Natural killer cell (primary cell): ENCODE measurements around the gene ZC3H10. TPM values are rescaled to one million over a fixed set of nuclear protein-coding genes. Genes with fewer than 3 reads are reported as not detected.
A peak's percentile ranks its signal among the peaks of the same experiment; 100 is the strongest.

Source experiments
- ATAC-seq, 3 donors: fragments of 150-1000 bp in 2 of 3; fragments of 200-7000 bp in 1 of 3; cut with Tn5 transposase; 1 replicate in 1 of 3; 2 replicates in 2 of 3; pipeline ENCODE4 v1.10.0; 2021; ENCODE audit warnings: mild to moderate bottlenecking in 2 of 3, moderate library complexity in 2 of 3
- DNase-seq, 2 donors: peaks; one replicate each; pipeline versions ENCODE4 v3.0.0 to v3.0.0-alpha.2; 2013 to 2021; ENCODE audit warnings: mixed read lengths in 1 of 2
- H3K27ac ChIP-seq: one replicate; pipeline ENCODE4 v1.5.1; 2013; ENCODE audit warnings: mild to moderate bottlenecking, low read length
- H3K27me3 ChIP-seq: one replicate; pipeline ENCODE4 v1.6.1; 2013; ENCODE audit warnings: low read length; ENCODE audit not compliant: control insufficient read depth, insufficient read depth
- H3K36me3 ChIP-seq: one replicate; pipeline ENCODE4 v1.6.1; 2013; ENCODE audit warnings: low read length; ENCODE audit not compliant: control insufficient read depth, insufficient read depth
- H3K4me1 ChIP-seq: one replicate; pipeline ENCODE4 v1.6.1; 2013; ENCODE audit warnings: low read length; ENCODE audit not compliant: control insufficient read depth, insufficient read depth
- H3K4me3 ChIP-seq: one replicate; pipeline ENCODE4 v1.5.1; 2013; ENCODE audit warnings: low read length
- H3K9me3 ChIP-seq: one replicate; pipeline ENCODE4 v1.6.1; 2013; ENCODE audit warnings: low read length; ENCODE audit not compliant: control insufficient read depth, insufficient read depth
- H3K27ac Mint-ChIP-seq, 2 donors: one replicate each; pipeline ENCODE4 v1.8.0; 2022; ENCODE audit warnings: mild to moderate bottlenecking in 2 of 2, mixed read lengths in 2 of 2, moderate library complexity in 1 of 2
- H3K27me3 Mint-ChIP-seq, 2 donors: one replicate each; pipeline ENCODE4 v1.8.0; 2022; ENCODE audit warnings: low read depth in 2 of 2, mixed read lengths in 2 of 2
- H3K36me3 Mint-ChIP-seq: one replicate; pipeline ENCODE4 v1.8.0; 2022; ENCODE audit warnings: mixed read lengths
- H3K4me1 Mint-ChIP-seq, 2 donors: one replicate each; pipeline ENCODE4 v1.8.0; 2022; ENCODE audit warnings: mixed read lengths in 2 of 2
- H3K4me3 Mint-ChIP-seq: one replicate; pipeline ENCODE4 v1.8.0; 2022; ENCODE audit warnings: mild to moderate bottlenecking, moderate library complexity, mixed read lengths
- H3K9me3 Mint-ChIP-seq, 2 donors: one replicate each; pipeline ENCODE4 v1.8.0; 2022; ENCODE audit warnings: mixed read lengths in 2 of 2
- WGBS: methylation state at CpG from one replicate; pipeline ENCODE4 v1.1.7; 2013; ENCODE audit warnings: missing lambda C conversion rate; ENCODE audit not compliant: insufficient coverage; 5-methylcytosine and 5-hydroxymethylcytosine counted together
- intact Hi-C: fragments of 100-400 bp; cut with micrococcal nuclease; formaldehyde crosslinking; loops from one replicate; pipeline ENCODE4 v1.14.2; 2022
- total RNA-seq, 4 donors: library from RNA; stranded (reverse); fragments of 120-200 nt in 1 of 4; gene quantifications; one replicate each; pipeline versions ENCODE4 v1.2.3 to v1.2.4, GENCODE V29; 2013 to 2022
- TF ChIP-seq, protein P1 (sequence below): fragments of 200-600 bp; IDR thresholded peaks from one replicate; pipeline ENCODE4 v1.8.0; 2022; ENCODE audit warnings: antibody characterized with exemption

ZC3H10 gene
- total RNA-seq, 3 donors from 2014 or later (not counting 1 experiment from before 2014, with no cell fraction given), result 12.0 to 24.3 (median 16.2) TPM

DNA sequence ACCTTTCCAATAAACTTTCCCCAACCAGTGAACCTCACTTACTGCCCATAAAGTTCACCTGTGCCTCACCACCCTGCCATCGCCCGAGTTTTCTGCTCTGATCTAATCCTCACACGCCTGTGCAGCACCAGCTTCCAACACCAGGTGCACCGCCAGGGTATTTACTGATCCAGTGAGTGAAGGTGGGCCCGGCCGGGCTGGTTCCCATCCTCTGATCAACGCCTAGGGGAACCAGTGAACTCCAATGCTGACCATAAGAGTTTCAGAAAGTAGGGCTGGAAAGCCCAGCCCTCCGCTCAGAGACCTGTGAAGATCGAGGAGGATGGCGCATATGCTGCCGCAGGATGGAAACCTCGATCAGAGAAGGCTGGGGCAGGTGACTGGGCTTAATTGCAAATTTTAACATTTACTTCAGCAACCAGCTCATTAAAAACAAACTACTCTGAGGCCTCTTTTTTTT is 33.6 kb downstream of the ZC3H10 start:
- Histone ChIP-seq H3K4me1 (peaks cover 17% of the 10 kb centered on the region), H3K9me3 (no peaks in the 10 kb centered on the region), H3K4me3 (peak overlapping the region; percentile 68), H3K36me3 (no peaks in the 10 kb centered on the region), H3K27me3 (no peaks in the 10 kb centered on the region), H3K27ac (peak overlapping the region; percentile 90)
- peak overlapping the region; percentile 94 to 99 for H3K27ac Mint-ChIP-seq
- no peaks in the 10 kb centered on the region for H3K36me3 Mint-ChIP-seq
- H3K9me3 Mint-ChIP-seq, result no peaks in the 10 kb centered on the region
- DNase-seq, result peak; percentile 49 to 80
- peak overlapping the region; percentile 84 for H3K4me3 Mint-ChIP-seq
- ATAC-seq, result peak; percentile 43 to 62 (median 49)
- TF ChIP-seq, protein P1, sequence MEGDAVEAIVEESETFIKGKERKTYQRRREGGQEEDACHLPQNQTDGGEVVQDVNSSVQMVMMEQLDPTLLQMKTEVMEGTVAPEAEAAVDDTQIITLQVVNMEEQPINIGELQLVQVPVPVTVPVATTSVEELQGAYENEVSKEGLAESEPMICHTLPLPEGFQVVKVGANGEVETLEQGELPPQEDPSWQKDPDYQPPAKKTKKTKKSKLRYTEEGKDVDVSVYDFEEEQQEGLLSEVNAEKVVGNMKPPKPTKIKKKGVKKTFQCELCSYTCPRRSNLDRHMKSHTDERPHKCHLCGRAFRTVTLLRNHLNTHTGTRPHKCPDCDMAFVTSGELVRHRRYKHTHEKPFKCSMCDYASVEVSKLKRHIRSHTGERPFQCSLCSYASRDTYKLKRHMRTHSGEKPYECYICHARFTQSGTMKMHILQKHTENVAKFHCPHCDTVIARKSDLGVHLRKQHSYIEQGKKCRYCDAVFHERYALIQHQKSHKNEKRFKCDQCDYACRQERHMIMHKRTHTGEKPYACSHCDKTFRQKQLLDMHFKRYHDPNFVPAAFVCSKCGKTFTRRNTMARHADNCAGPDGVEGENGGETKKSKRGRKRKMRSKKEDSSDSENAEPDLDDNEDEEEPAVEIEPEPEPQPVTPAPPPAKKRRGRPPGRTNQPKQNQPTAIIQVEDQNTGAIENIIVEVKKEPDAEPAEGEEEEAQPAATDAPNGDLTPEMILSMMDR, result peak; percentile 57
- peaks cover 8 to 29% of the 10 kb centered on the region in 2 donors for H3K4me1 Mint-ChIP-seq
- intact Hi-C loops, result loop anchor here (1.0 to 10.0 kb wide), 3 partner anchors 23 to 107 kb away; partner anchors contain the start of genes ESYT1, RPS26 and SMARCC2
- WGBS, result 2% methylated on average over 12 of the region's 12 CpGs
- no peaks in the 10 kb centered on the region for H3K27me3 Mint-ChIP-seq

DNA sequence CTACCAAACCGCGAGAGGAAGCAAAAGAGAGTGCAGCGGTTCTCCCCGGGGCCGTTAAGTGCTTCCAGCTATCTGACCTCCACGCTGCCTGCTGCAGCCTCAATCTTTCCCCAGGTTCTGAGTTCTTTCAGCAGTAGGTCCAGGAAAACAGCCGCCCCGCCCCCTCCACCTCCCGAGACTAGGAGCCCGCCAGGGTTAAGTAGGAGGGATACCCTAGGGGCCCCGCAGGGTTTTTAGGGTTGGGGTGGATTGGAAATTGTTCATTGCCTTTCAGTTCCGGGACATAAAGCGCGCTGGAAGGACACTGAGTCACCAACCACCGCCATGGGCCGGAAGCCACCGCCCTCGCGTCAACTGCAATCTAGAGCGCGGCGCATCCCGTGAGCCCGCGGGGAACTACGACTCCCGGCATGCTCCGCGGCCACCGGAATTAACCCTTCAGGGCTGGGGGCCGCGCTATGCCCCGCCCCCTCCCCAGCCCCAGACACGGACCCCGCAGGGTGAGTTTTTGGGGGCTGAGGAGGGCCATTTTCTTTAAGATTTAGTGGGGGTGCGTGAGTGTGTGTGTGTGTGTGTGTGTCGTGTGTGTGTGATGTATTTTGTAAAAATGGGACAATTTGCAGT is 34.2 kb downstream of the ZC3H10 start, which contains the start of gene MYL6B:
Gene MYL6B (plus strand): TSS at position 456 of the 624 bp plus-strand sequence. CDS start 1,332 bp downstream, outside the sequence.
- TF ChIP-seq, protein P1, result no peak
- Histone ChIP-seq H3K9me3 (no peaks in the 10 kb centered on the region), H3K36me3 (no peaks in the 10 kb centered on the region), H3K4me1 (peaks cover 22% of the 10 kb centered on the region), H3K27ac (peak within 1 kb of the TSS; percentile 90), H3K4me3 (peak within 1 kb of the TSS; percentile 68), H3K27me3 (no peaks in the 10 kb centered on the region)
- H3K27me3 Mint-ChIP-seq, result no peaks in the 10 kb centered on the region
- peak within 1 kb of the TSS; percentile 94 to 99 for H3K27ac Mint-ChIP-seq
- peak; percentile 90 to 96 for DNase-seq
- peak within 1 kb of the TSS; percentile 84 for H3K4me3 Mint-ChIP-seq
- no peaks in the 10 kb centered on the region for H3K9me3 Mint-ChIP-seq
- under 1% methylated on average over 37 of the region's 37 CpGs for WGBS
- H3K4me1 Mint-ChIP-seq, result peaks cover 12 to 33% of the 10 kb centered on the region in 2 donors
- H3K36me3 Mint-ChIP-seq, result no peaks in the 10 kb centered on the region
- peak; percentile 93 to 98 (median 97) for ATAC-seq
- intact Hi-C loops, result loop anchor here (1.0 to 10.0 kb wide), 3 partner anchors 24 to 107 kb away; partner anchors contain the start of genes ESYT1, RPS26 and SMARCC2

DNA sequence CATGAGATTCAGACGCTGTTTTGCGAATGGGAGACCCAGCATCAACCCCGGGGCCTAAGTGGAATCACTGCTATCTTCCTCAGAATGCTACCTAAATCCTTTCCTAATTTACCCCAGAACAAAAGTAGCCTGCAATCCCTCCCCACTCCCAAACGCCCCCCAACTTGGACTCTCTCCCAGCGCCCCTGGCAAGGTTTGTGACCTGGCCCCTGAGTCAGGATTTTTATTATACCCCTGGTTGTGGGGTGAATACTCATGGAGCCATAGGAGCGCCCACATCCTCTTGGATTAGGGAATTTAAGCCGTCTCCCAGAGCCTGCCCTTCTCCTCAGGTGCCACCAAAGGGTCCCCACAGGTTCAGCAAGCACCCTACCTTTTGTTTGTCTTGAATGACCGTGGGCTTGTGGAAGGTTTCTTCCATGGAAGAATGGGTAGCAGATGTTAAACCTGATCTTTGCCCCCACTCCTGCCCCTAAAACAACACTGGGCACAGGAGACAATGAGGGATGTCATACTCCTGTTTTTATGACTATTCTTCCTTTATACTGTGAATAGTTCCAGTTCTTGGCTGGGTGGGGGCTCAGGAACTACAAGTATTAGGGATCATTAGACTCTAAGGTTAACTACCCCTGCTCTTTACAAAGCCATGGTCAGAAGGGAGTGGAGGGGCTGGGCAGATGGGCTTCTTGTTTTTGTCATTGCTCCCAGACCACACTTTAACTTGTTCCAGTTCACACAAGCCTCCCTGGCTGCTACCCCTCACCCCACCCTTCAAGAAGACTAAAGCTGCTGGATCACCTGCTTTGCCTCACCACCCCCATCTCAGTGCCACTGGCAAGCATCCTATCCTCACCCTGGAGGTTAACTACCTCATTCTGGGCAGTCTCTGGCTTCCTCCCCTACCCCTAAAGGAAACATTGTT is 35.0 kb downstream of the ZC3H10 start:
- DNase-seq (no peak), ATAC-seq (no peak)
- Histone ChIP-seq H3K36me3 (no peaks in the 10 kb centered on the region), H3K9me3 (no peaks in the 10 kb centered on the region), H3K27me3 (no peaks in the 10 kb centered on the region), H3K4me1 (peaks cover 28% of the 10 kb centered on the region), H3K27ac (peak overlapping the region; percentile 90), H3K4me3 (peak overlapping the region; percentile 68)
- Mint-ChIP-seq H3K4me1 (peaks cover 16 to 40% of the 10 kb centered on the region in 2 donors), H3K4me3 (peak overlapping the region; percentile 84), H3K36me3 (no peaks in the 10 kb centered on the region), H3K27ac (peak overlapping the region; percentile 94 to 99), H3K9me3 (no peaks in the 10 kb centered on the region), H3K27me3 (no peaks in the 10 kb centered on the region)
- 25% methylated on average over 7 of the region's 8 CpGs for WGBS
- intact Hi-C loops, result loop anchor here (1.0 to 10.0 kb wide), 3 partner anchors 25 to 108 kb away; partner anchors contain the start of genes ESYT1, RPS26 and SMARCC2
- TF ChIP-seq, protein P1, result no peak
